HepG2 (cell line): ENCODE data around the gene TACC3. TPM values are rescaled to one million over a fixed set of nuclear protein-coding genes. Genes with fewer than 3 reads are reported as not detected.
A peak's percentile ranks its signal among the peaks of the same experiment; 100 is the strongest.

ENCODE experiments used
- BCL6 ChIP-seq: IDR thresholded peaks from 2 replicates; pipeline ENCODE4 v1.6.1; 2016; ENCODE audit warnings: missing genetic modification reagents, missing compliant biosample characterization
- DPF2 ChIP-seq: sonication (generic); formaldehyde crosslinking; IDR thresholded peaks from 2 replicates; pipeline ENCODE4 v1.4.0; 2020; ENCODE audit warnings: mild to moderate bottlenecking, low read depth, missing genetic modification reagents, borderline replicate concordance
- HNRNPL ChIP-seq: fragments of 200-400 bp; formaldehyde crosslinking; IDR thresholded peaks from 2 replicates; pipeline ENCODE4 v1.6.1; 2017; ENCODE audit warnings: mild to moderate bottlenecking, low read depth, low read length
- JUNB ChIP-seq: sonication (generic); formaldehyde crosslinking; IDR thresholded peaks from 2 replicates; pipeline ENCODE4 v1.8.0; 2022; ENCODE audit warnings: missing genetic modification reagents, mild to moderate bottlenecking, borderline replicate concordance
- KDM3A ChIP-seq: IDR thresholded peaks from 2 replicates; pipeline ENCODE4 v1.6.1; 2018; ENCODE audit warnings: low read depth, missing compliant biosample characterization
- KDM5B ChIP-seq: sonication (generic); formaldehyde crosslinking; IDR thresholded peaks from 2 replicates; pipeline ENCODE4 v1.4.0; 2020; ENCODE audit warnings: missing genetic modification reagents, mild to moderate bottlenecking, borderline replicate concordance
- KLF12 ChIP-seq: sonication (generic); formaldehyde crosslinking; IDR thresholded peaks from 2 replicates; pipeline ENCODE4 v1.4.0; 2020; ENCODE audit warnings: missing genetic modification reagents, borderline replicate concordance
- MAFF ChIP-seq: IDR thresholded peaks from 2 replicates; pipeline ENCODE4 v1.6.1; 2011; ENCODE audit warnings: low read depth, low read length, improper control_type of control experiment
- NCOA2 ChIP-seq: sonication (generic); formaldehyde crosslinking; IDR thresholded peaks from 2 replicates; pipeline ENCODE4 v1.8.0; 2022; ENCODE audit warnings: inconsistent platforms
- NFIC ChIP-seq: IDR thresholded peaks from 2 replicates; pipeline ENCODE4 v1.6.1; 2012; ENCODE audit warnings: mild to moderate bottlenecking, low read length, inconsistent platforms
- RBM22 ChIP-seq: fragments of 200-400 bp; formaldehyde crosslinking; optimal IDR thresholded peaks from 2 replicates; pipeline ENCODE3; 2017; ENCODE audit warnings: mild to moderate bottlenecking, low read length, moderate library complexity
- RFXAP ChIP-seq: sonication (generic); formaldehyde crosslinking; IDR thresholded peaks from 2 replicates; pipeline ENCODE4 v1.4.0; 2020; ENCODE audit warnings: missing genetic modification reagents, borderline replicate concordance
- RNF2 ChIP-seq: fragments of 450-650 bp; conservative IDR thresholded peaks from 2 replicates; pipeline ENCODE4 v1.6.1; 2016; ENCODE audit warnings: low read depth
- SMAD1 ChIP-seq: sonication (generic); formaldehyde crosslinking; IDR thresholded peaks from 2 replicates; pipeline ENCODE4 v1.4.0; 2020; ENCODE audit warnings: missing genetic modification reagents, low read depth, mild to moderate bottlenecking, borderline replicate concordance
- SNRNP70 ChIP-seq: fragments of 200-400 bp; formaldehyde crosslinking; IDR thresholded peaks from 2 replicates; pipeline ENCODE4 v1.6.1; 2017; ENCODE audit warnings: mild to moderate bottlenecking, low read depth, low read length, moderate library complexity
- SRSF4 ChIP-seq: fragments of 200-400 bp; formaldehyde crosslinking; IDR thresholded peaks from one replicate; pipeline ENCODE4 v1.6.1; 2018; ENCODE audit warnings: mild to moderate bottlenecking, low read depth, low read length, moderate library complexity; ENCODE audit not compliant: poor library complexity, severe bottlenecking
- TARDBP ChIP-seq: sonication (generic); formaldehyde crosslinking; IDR thresholded peaks from 2 replicates; pipeline ENCODE4 v1.8.0; 2022; ENCODE audit warnings: mild to moderate bottlenecking, missing genetic modification reagents
- XBP1 ChIP-seq: sonication (generic); formaldehyde crosslinking; IDR thresholded peaks from 2 replicates; pipeline ENCODE4 v1.5.0; 2020; ENCODE audit warnings: missing genetic modification reagents
- ZFP91 ChIP-seq: sonication (generic); formaldehyde crosslinking; IDR thresholded peaks from 2 replicates; pipeline ENCODE4 v1.9.0; 2022; ENCODE audit warnings: missing genetic modification reagents, mild to moderate bottlenecking, borderline replicate concordance
- ZFX ChIP-seq: sonication (generic); formaldehyde crosslinking; IDR thresholded peaks from 2 replicates; pipeline ENCODE4 v1.4.0; 2020; ENCODE audit warnings: mild to moderate bottlenecking, low read depth, missing genetic modification reagents, moderate library complexity
- ZGPAT ChIP-seq: IDR thresholded peaks from 2 replicates; pipeline ENCODE4 v1.6.1; 2016; ENCODE audit warnings: mild to moderate bottlenecking
- ZNF44 ChIP-seq: sonication (generic); formaldehyde crosslinking; IDR thresholded peaks from 2 replicates; pipeline ENCODE4 v1.5.1; 2020; ENCODE audit warnings: mild to moderate bottlenecking, missing genetic modification reagents
- ZNF563 ChIP-seq: sonication (generic); formaldehyde crosslinking; IDR thresholded peaks from 2 replicates; pipeline ENCODE4 v1.8.0; 2022; ENCODE audit warnings: mild to moderate bottlenecking, moderate library complexity, missing genetic modification reagents
- ZNF605 ChIP-seq: sonication (generic); formaldehyde crosslinking; IDR thresholded peaks from 2 replicates; pipeline ENCODE4 v1.8.0; 2022; ENCODE audit warnings: mild to moderate bottlenecking, missing genetic modification reagents
- ZNF746 ChIP-seq: sonication (generic); formaldehyde crosslinking; IDR thresholded peaks from 2 replicates; pipeline ENCODE4 v1.8.0; 2022; ENCODE audit warnings: mild to moderate bottlenecking, missing genetic modification reagents
- polyA plus RNA-seq, 8 experiments: library from polyadenylated mRNA; depleted of rRNA in 3 of 8; stranded (reverse) in 7 of 8; unstranded in 1 of 8; fragments of >200 nt; fragmentation: Illumina TruSeq in 4 of 8; extraction: Trizol in 4 of 8; gene quantifications; 2 replicates each; pipeline versions ENCODE4 v1.2.1 to v1.2.3, GENCODE V29; 2011 to 2016; ENCODE audit warnings: low read depth in 4 of 8, missing spikeins in 1 of 8, mixed read lengths in 1 of 8; ENCODE audit not compliant: insufficient read depth in 1 of 8
- total RNA-seq, 5 experiments: library from RNA; depleted of rRNA; stranded (reverse); fragments of >200 nt; fragmentation: Illumina TruSeq; extraction: Trizol; gene quantifications; 2 replicates each; pipeline ENCODE4 v1.2.3, GENCODE V29; 2016; ENCODE audit warnings: low read depth in 1 of 5
- TF ChIP-seq, protein P1 (sequence below): sonication (generic); formaldehyde crosslinking; IDR thresholded peaks from 2 replicates; pipeline ENCODE4 v1.4.0; 2020; ENCODE audit warnings: mild to moderate bottlenecking, missing genetic modification reagents

Gene TACC3
- total and polyA plus RNA-seq, 2 of the 13 experiments (the other 11 are each of a cell fraction or from before 2014, with no cell fraction given), result 20.3 to 21.2 TPM

GRCh38 chr4:1776521-1777161, 55.3 kb downstream of the TACC3 start (continued):
- TF ChIP-seq ZGPAT, result peak; percentile 80; the same call in 1 of the 2 replicates
- TF ChIP-seq KLF12, result peak; percentile 62; the same call in 1 of the 2 replicates
- TF ChIP-seq RFXAP (CRISPR knock-in tag), result peak; percentile 58; the same call in 1 of the 2 replicates
- 0 out of 2 replicates have a peak, but pooled peaks have one; percentile 42 for TF ChIP-seq KDM3A (CRISPR knock-in tag)
- no peak for TF ChIP-seq RBM22
- no peak for TF ChIP-seq NFIC
- TF ChIP-seq NCOA2 (CRISPR knock-in tag), result peak; percentile 67; the same call in 1 of the 2 replicates
- TF ChIP-seq SRSF4, result no peak
- peak; percentile 79 for TF ChIP-seq TARDBP
- TF ChIP-seq ZNF746 (CRISPR knock-in tag), result peak; percentile 78
- no peak; the same call in none of the 2 replicates for TF ChIP-seq ZNF605 (CRISPR knock-in tag)
- TF ChIP-seq SNRNP70, result no peak
- TF ChIP-seq BCL6 (CRISPR knock-in tag), result peak; percentile 45
- TF ChIP-seq ZNF44 (CRISPR knock-in tag), result no peak
- TF ChIP-seq ZNF563, result no peak
- TF ChIP-seq KDM5B (CRISPR knock-in tag), result peak; percentile 83; the same call in 1 of the 2 replicates
- TF ChIP-seq JUNB (CRISPR knock-in tag), result no peak
- TF ChIP-seq, protein P1, sequence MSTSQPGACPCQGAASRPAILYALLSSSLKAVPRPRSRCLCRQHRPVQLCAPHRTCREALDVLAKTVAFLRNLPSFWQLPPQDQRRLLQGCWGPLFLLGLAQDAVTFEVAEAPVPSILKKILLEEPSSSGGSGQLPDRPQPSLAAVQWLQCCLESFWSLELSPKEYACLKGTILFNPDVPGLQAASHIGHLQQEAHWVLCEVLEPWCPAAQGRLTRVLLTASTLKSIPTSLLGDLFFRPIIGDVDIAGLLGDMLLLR (CRISPR knock-in tag), result no peak
- no peak for TF ChIP-seq ZFP91 (CRISPR knock-in tag)
- TF ChIP-seq SMAD1 (CRISPR knock-in tag), result 0 out of 2 replicates have a peak, but pooled peaks have one; percentile 36
- peak; percentile 98 for TF ChIP-seq HNRNPL
- no peak for TF ChIP-seq MAFF
- no peak for TF ChIP-seq XBP1 (CRISPR knock-in tag)
- 0 out of 2 replicates have a peak, but pooled peaks have one; percentile 57 for TF ChIP-seq RNF2
- no peak for TF ChIP-seq DPF2 (CRISPR knock-in tag)
- peak; percentile 84 for TF ChIP-seq ZFX
